HG03135 (cell line): ENCODE results near the gene DMD.
"Not testable (repeated sequence)": the region's sequence is repeated elsewhere in the genome, so short reads cannot be mapped to it uniquely, and the experiment has no call there.

ENCODE experiments used
- ATAC-seq: cut with Tn5 transposase; IDR thresholded peaks from one replicate; pipeline ENCODE4 v1.9.1; 2021; ENCODE audit warnings: mild to moderate bottlenecking, moderate library complexity; ENCODE audit not compliant: unreplicated experiment

Gene DMD

GRCh38 chrX:31383991-31384390, 1827.4 kb downstream of the DMD start:
- no peak for ATAC-seq

DNA sequence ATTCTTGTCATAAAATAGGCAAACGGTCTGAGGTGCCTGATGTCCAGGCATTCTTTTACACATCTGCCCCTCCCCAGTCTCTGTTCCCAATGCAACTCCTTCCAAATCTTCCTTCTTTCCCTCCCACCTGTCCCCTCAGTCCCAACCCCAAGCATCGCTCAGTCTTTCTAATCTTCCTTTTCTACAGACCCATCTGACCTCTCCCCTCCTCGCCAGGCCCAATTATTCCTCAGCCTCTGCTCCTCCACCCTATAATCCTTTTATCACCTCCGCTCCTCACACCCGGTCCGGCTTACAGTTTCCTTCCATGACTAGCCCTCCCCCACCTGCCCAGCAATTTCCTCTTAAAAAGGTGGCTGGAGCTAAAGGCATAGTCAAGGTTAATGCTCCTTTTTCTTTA, 1832.4 kb downstream of the DMD start:
- ATAC-seq = not testable (repeated sequence)

DNA sequence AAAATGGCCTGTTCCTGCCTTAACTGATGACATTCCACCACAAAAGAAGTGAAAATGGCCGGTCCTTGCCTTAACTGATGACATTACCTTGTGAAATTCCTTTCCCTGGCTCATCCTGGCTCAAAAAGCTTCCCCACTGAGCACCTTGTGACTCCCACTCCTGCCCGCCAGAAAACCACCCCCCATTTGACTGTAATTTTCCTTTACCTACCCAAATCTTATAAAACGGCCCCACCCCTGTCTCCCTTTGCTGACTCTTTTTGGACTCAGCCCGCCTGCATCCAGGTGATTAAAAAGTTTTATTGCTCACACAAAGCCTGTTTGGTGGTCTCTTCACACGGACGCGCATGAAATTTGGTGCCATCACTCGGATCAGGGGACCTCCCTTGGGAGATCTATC, 1833.5 kb downstream of the DMD start:
- not testable (repeated sequence) for ATAC-seq

DNA sequence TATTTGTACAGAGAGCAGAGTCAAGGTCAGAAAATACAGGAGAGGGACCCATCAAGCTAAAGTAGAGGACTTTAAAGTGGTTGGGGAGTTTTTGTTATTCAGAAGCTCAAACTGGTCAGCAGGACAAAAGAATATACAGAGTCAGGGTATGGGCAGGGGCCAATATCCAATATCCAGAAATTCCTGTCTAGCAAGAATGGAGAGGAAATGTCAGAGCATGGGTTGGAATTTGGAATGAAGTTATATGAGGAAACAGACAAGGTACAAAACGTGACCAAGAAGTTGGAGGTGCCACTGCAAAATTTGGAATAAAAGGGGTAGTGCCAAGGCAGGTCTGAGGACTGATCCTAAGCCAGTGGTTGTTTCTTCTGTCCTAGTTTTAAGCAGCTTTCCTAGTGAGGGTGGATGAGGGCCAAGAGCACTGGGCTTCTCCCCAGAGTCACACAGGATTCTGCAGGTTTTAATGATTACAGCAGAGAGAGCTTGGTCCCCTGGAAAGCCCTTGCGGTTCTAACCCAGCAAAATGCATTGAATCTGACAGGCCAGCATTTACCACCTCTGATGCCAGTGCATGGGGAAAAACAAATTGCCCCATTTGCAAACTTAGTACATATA, 1834.8 kb downstream of the DMD start:
- no peak for ATAC-seq

- no peak for ATAC-seq
Measured at GRCh38 chrX:31374786-31375185, 1836.6 kb downstream of the DMD start.

DNA sequence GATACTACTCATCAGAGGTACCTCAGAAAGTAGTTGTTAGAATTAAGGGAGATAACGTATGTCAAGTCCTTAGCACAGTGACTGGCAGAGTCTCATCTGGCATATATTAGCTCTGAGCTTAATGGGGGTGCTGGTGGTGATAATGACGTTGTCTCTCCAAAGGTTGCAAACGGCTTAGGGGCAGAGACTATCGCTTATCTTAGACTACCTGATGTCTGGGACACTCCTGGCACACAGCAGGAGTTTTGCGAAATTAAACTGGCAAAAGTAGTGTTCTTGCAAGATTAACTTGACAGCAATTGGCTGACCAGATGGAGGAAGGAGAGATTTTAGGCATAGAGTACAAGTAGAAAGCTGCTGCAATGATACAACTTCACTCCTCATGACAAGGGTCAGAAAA, 1839.4 kb downstream of the DMD start:
- ATAC-seq = no peak

DNA sequence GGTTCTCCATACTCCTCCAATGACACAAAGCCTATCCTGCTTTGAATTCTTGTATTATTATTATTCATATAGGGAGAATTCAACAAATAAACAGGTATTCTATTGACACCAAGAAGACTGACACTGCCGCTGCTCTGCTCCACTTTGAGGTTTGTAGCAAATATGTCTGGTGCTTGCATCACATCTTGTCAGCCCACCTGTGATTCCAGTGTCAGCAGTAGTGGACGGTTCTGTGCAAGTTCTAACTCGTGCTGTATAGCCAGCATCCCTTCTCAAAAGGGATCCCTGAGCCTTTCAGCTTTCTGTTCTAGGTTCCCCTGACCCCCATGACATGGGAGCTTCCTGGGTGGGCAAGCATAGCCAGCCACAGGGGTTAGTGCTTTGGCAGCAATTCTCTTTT, 1843.5 kb downstream of the DMD start:
- ATAC-seq = no peak

DNA sequence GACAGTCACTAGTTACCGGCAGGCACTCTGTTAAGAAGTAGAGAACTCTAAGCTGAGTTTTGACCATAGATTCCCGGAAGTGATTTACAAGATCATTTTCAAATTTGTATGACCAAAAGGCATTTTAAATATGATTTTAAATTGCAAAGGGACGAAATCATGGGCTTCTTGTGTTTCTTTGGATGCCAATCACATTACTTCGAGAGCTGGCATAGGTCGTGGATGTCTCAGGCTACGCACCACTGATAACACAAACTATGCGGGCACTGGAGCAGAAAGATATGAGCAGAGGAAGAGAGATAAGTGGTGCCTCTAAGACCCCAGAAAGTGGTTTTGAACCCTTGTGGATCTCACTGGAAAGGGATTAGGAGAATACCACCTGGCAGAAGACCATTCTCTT, 1845.3 kb downstream of the DMD start:
- ATAC-seq = no peak

DNA sequence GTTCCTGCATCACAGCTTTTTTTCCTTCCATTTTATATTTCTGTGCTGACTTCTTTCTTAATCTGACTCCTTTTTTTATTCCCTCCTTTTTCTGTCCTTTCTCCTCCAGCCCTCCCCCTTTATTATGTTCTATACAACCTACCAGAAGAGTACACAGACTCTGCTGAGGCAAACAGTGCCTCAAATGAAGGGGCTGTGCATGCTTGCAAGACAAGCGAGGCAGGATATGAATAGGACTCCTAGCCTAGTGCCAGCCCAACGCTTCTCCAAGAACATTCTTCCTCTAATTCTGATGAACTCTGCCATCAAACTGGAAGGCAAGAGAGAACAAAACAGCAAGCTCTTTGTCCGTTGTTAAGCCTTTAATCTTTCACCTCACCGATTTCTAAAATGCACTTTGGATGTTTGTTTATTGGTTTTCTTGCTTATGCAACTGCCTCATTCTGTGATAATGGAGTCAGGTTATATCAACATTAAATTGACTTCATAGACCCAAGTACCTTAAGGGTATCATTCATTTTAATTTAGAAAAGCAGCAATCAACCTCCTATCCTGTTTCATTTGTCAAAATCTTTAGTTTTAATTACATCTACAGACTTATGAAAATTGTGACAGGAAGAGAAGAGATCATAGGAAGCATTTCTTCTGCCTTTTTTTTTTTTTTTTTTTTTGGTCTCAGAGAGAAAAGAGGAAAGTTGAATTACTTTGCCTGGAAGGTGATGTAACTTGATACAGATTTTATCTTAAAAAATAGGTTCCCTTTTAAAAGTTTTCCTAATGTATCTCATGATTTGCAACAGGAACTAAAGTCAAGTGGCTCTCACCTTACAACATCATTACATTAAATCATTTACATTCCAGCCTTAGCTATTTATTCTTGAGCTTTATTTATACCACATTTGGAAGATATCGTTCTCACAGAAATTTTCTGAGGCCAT, 1854.8 kb downstream of the DMD start:
- ATAC-seq = no peak

DNA sequence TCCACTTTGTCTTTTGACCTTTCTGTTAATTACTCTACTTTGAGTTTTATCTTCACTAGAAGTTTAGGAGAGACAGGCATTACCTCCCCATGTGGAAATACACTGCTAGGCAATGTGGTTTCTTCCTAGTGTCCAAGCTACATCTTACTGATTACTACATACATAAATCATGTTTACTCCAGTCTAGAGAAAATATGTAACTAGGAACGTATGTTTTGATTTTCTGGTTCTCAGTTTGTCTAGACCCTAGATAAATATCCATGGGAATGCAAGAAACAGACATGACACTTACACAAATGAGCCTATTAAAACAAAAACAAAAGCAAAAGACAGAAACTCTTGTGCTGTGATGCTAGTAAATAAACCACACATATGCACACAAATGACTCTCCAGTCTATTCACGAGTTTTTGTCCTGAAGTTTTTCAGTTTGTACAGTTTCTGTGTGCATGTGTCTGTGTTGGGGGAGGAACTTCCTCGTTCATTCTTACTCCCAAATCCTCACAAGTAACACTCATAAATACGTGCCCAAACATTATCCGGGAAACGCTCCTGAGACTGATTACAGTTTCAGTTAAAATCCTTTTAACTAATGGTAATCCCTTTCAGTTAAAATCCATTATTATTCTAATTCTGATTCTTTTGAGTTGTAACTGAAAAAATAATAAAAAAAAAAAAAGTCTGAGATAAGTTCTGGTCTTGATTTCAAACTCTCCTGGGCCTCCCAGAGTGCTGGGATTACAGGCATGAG, 1856.0 kb downstream of the DMD start:
- ATAC-seq = no peak

DNA sequence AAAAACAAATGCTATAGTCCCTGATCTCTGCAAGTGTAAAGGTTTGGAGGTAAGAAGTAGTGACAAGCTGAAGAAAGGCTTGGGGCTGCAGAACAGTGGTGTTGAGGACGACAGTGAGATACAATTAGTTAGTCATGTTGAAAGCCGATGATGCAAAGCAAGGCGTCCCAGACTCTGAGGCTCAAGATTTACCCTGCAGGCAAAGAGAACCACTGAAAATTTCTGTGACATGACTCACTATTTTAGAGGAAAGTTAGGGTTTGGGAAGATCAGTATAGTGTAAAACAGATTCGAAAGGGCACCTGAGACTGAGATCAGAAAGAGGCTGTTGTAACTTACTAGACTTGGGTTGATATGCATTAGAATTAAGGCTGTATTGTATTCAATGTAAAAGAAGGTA, 1858.3 kb downstream of the DMD start:
- ATAC-seq = no peak

GRCh38 chrX:31350808-31351074, 1860.6 kb downstream of the DMD start:
- ATAC-seq = no peak

DNA sequence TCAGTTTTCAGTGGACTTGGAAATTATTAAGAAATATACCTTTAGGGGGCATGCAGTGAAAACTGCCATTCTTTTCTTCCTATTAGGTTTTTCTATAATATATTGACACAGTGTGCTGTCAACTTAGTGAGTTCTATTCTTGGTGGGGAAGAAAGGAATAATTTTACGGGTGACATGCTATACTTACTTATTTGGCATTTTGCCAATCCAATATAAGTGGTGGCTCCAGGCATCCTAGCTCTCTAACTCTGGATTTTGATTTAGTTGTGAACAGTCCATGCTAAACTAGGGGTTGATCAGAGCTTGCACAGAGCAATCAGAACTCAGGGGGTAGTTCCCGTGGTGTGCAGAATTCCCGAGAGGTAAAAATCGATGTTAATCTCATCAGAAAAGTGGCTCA, 1861.8 kb downstream of the DMD start:
- ATAC-seq = no peak

DNA sequence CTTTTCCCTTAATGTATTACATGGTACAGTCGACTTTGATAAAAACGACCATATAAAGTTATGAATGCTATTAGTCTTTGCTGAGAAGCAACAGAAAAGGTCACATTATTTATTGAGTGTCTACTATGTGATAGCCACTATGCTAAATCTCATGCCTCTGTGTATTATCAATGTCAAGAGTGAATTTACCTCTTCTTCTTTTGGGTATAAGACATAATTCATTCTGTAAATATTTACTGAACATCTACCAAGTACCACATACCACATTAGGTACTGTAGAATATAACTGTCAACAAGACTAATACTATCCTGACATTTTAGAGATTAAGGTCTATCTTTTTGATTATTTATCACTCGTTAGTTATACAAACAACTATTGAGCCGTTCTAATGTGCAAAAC, 1870.8 kb downstream of the DMD start:
- no peak for ATAC-seq

DNA sequence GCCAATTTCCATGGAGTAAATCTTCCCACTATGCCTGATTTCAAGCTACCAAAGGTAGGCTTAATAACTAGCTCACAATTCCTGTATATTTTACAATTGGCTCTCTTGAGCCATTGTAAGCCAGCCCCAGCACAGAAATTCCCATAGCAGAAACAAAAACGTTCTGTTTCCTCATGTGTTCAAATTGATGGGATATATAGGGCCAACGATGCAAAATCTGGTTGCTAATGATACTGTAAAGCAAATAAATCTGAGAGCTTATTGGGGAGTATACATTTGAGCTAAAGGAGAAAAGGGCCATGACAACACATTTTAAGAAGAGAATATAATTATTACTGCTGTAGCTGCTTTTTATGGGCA, 1872.4 kb downstream of the DMD start:
- no peak for ATAC-seq

DNA sequence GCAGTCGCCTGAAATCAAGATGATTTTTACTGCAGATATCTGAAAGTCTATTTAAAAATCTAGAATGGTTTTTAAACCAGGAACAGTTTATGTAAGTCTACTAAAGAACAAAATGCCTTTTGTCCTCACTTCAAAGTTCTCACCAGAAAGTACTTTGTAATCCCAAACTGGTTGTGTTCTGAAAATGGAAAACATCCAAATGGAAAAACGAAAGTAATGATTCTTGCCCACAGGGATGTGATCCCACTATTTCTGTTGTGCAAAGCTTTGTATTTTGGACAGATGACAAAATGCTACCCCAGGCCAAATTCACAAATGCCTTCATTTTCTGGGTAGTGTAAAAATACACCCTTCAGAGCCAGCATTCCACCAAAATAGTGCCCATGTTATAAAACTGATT, 1874.0 kb downstream of the DMD start:
- ATAC-seq = no peak

- no peak for ATAC-seq
Measured at GRCh38 chrX:31336419-31336818, 1874.9 kb downstream of the DMD start.

GRCh38 chrX:31334997-31335396, 1876.4 kb downstream of the DMD start:
- ATAC-seq = no peak

DNA sequence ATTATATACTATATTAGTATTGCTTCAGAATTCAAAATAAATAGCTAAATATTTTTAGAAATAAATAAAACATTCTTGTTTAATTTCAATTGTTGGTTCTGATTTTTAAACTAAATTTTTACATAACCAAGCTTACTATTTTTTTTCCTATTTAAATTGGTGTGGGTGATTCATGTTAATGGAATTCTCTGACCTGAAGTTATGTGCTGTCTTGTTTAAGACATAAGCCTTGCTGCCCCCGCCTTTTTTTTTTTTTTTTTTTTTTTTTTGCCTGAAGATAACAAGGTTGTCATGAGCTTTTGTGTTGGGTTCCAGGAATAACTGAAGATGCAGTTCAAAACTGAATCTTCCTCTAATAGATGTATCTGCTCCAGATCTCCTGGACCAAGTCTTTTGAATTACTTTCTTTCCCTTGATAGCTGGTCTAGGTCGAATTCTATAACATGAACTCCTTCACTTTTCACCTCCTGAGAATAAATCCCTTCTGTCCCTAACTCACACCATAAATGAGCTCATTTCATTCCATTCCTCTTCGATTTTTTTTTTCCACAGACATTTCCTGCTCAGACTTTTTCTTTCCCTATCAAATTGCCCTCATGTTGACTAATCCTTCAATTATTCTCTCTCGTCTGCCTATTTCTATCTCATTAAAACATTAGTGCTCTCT, 1878.1 kb downstream of the DMD start:
- ATAC-seq = no peak

DNA sequence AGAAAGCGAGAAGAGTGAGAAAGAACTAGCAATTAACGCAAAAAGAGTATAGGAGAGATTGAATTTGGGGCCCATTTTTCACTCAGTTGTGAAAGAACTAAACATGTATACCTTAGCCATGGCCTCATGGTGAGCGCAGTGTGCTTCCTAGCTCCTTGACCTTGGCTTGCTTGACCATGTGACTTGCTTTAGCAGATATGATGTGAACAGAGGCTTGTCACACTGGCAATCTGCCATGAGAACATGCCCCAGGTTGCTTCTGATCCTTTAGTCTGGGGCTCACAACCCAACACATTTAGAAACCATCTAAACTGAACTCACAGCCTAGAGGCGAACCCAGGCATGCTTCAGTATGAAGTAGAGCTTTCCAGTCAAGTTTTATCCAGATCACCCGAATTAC, 1879.4 kb downstream of the DMD start:
- ATAC-seq = no peak

DNA sequence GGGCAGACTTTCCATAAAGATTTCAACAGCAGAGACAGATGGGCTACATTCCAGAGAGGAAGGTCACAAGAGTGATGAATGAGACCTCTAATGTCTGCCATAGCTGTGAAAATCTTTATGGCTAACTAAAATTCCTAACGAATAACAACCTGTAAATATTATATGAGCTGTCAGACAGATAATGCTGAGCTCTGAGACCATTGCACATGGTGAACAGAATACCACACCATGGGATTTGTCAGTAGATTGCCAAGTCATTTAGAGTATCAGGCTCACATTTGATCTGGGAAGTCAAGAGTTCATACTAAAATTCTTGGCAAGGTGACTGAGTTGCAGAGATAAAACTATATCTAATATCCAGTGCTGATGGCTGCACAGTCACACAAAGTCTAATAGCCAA, 1880.3 kb downstream of the DMD start:
- no peak for ATAC-seq

DNA sequence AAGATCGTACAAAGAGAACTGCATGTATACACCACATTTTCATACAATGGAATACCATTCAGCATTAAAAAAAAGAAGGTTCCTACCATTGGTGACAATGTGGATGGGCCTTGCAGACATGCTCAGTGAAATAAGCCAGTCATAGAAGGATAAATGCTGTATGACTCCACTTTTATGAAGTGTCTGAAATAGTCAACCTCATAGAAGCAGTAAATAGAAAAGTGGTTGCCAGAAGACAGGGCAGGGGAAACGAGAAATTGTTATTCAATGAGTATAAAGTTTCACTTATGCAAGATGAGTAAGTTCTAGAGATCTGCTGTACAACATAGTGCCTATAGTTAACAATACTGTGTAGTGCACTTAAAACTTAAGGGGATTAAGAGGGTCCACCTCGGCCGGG, 1882.1 kb downstream of the DMD start:
- no peak for ATAC-seq
